ENCODE measurements around the gene NT5C1A.

NT5C1A gene

GRCh38 chr1:39698568-39698967 lies 26.7 kb upstream of the NT5C1A start (continued):
- TF ChIP-seq ZNF148 (tag by site-specific recombination; IDR thresholded peaks at IDR 0.05; ENCODE audit: borderline replicate concordance) (no peak), HOXD13 (CRISPR knock-in tag; IDR thresholded peaks at IDR 0.05; ENCODE audit: borderline replicate concordance) (no peak), ZNF146 (tag by site-specific recombination; IDR thresholded peaks at IDR 0.05) (no peak)

GRCh38 chr1:39696448-39696847 lies 24.5 kb upstream of the NT5C1A start:
- Histone ChIP-seq H3K27ac (ENCODE audit: extremely low read depth, low read depth, low read length) (no peak overlapping the region), H3K9me3 (ENCODE audit: control insufficient read depth, insufficient read depth, low read depth, low read length) (no peaks in the 10 kb centered on the region), H3K4me1 (ENCODE audit: control insufficient read depth, insufficient read depth, low read length) (no peaks in the 10 kb centered on the region), H3K4me3 (ENCODE audit: low read depth, low read length) (no peak overlapping the region), H3K36me3 (ENCODE audit: control insufficient read depth in 2 of 2, insufficient read depth in 1 of 2, low read length in 2 of 2) (no peaks in the 10 kb centered on the region)
- ChIA-PET CTCF (interaction anchor here (0.7 to 1.2 kb wide), 3 partner anchors 24 to 90 kb away, joined by 3 to 5 read pairs (median 3); no protein-coding TSS in a partner anchor), POLR2A (no interaction called here)
- TF ChIP-seq ZNF366 (tag by site-specific recombination; conservative IDR thresholded peaks at IDR 0.05) (0 out of 2 replicates have a peak, but pooled peaks have one; percentile 26), GLIS2 (tag by site-specific recombination; IDR thresholded peaks at IDR 0.05) (no peak), RBAK (tag by site-specific recombination; IDR thresholded peaks at IDR 0.05) (no peak), GFI1B (tag by site-specific recombination; IDR thresholded peaks at IDR 0.05) (0 out of 2 replicates have a peak, but pooled peaks have one; percentile 29)

- POLR2A ChIA-PET: no interaction called here
- H3K4me3 ChIP-seq (ENCODE audit: low read depth, low read length): no peak overlapping the region
- TF ChIP-seq ZNF366 (tag by site-specific recombination; conservative IDR thresholded peaks at IDR 0.05) (peak; percentile 67), ZNF23 (tag by site-specific recombination; IDR thresholded peaks at IDR 0.05; ENCODE audit: borderline replicate concordance) (no peak), ZNF133 (tag by site-specific recombination; IDR thresholded peaks at IDR 0.05) (no peak), PRDM10 (tag by site-specific recombination; IDR thresholded peaks at IDR 0.05) (peak; percentile 51)
- no peaks in the 10 kb centered on the region for H3K4me1 ChIP-seq (ENCODE audit: control insufficient read depth, insufficient read depth, low read length)
- H3K36me3 ChIP-seq (ENCODE audit: control insufficient read depth in 2 of 2, insufficient read depth in 1 of 2, low read length in 2 of 2): no peaks in the 10 kb centered on the region
- H3K27ac ChIP-seq (ENCODE audit: extremely low read depth, low read depth, low read length): no peak overlapping the region
- no peaks in the 10 kb centered on the region for H3K9me3 ChIP-seq (ENCODE audit: control insufficient read depth, insufficient read depth, low read depth, low read length)
- CTCF ChIA-PET: interaction anchor here (2.3 kb wide), 1 partner anchor 37 kb away, joined by 13 read pairs; no protein-coding TSS in a partner anchor
Observed at GRCh38 chr1:39695016-39695415, 23.1 kb upstream of the NT5C1A start.

GRCh38 chr1:39694026-39694425 lies 22.1 kb upstream of the NT5C1A start:
- ChIA-PET CTCF (interaction anchor here (0.5 to 2.3 kb wide), 5 partner anchors 8 to 348 kb away, joined by 3 to 13 read pairs (median 4); no protein-coding TSS in a partner anchor), POLR2A (interaction anchor here (0.5 kb wide), 1 partner anchor 481 kb away, joined by 3 read pairs; no protein-coding TSS in a partner anchor)
- TF ChIP-seq ZNF623 (tag by site-specific recombination; IDR thresholded peaks at IDR 0.05) (0 out of 2 replicates have a peak, but pooled peaks have one; percentile 1), HOXC10 (CRISPR knock-in tag; IDR thresholded peaks at IDR 0.05) (no peak)
- Histone ChIP-seq H3K36me3 (ENCODE audit: control insufficient read depth in 2 of 2, insufficient read depth in 1 of 2, low read length in 2 of 2) (no peaks in the 10 kb centered on the region), H3K4me1 (ENCODE audit: control insufficient read depth, insufficient read depth, low read length) (no peaks in the 10 kb centered on the region), H3K4me3 (ENCODE audit: low read depth, low read length) (no peak overlapping the region), H3K9me3 (ENCODE audit: control insufficient read depth, insufficient read depth, low read depth, low read length) (no peaks in the 10 kb centered on the region), H3K27ac (ENCODE audit: extremely low read depth, low read depth, low read length) (no peak overlapping the region)

Data from HEK293 (cell line).